A549 (cell line): ENCODE results near the gene SERINC5.
A peak's percentile ranks its signal among the peaks of the same experiment; 100 is the strongest.

Source experiments
- CBX2 ChIP-seq: fragments of 200-600 bp; sonication (generic); IDR thresholded peaks from 2 replicates; pipeline ENCODE4 v1.6.1; 2016; ENCODE audit warnings: low read depth, mild to moderate bottlenecking, borderline replicate concordance
- HOXB5 ChIP-seq: fragments of 250-450 bp; sonication (Bioruptor Pico); IDR thresholded peaks from 2 replicates; pipeline ENCODE4 v1.5.0; 2020; ENCODE audit warnings: mild to moderate bottlenecking, moderate library complexity
- RCOR1 ChIP-seq: fragments of 150-350 bp; IDR thresholded peaks from 2 replicates; pipeline ENCODE4 v1.6.1; 2014; ENCODE audit warnings: antibody characterized with exemption, low read length, low read depth
- REST ChIP-seq: fragments of 200-600 bp; sonication (generic); IDR thresholded peaks from 2 replicates; pipeline ENCODE4 v1.6.1; 2016; ENCODE audit warnings: antibody characterized with exemption, mild to moderate bottlenecking, moderate library complexity
- TF ChIP-seq, protein P1 (sequence below): fragments of >200 bp; sonication (Bioruptor Twin); formaldehyde crosslinking; IDR thresholded peaks from 3 replicates; pipeline ENCODE4 v1.5.1; 2016

GRCh38 chr5:80082731-80083100, 173.1 kb downstream of the SERINC5 start:
- TF ChIP-seq REST (no peak), CBX2 (no peak), RCOR1 (no peak), HOXB5 (CRISPR knock-in tag) (no peak)
- TF ChIP-seq, protein P1, sequence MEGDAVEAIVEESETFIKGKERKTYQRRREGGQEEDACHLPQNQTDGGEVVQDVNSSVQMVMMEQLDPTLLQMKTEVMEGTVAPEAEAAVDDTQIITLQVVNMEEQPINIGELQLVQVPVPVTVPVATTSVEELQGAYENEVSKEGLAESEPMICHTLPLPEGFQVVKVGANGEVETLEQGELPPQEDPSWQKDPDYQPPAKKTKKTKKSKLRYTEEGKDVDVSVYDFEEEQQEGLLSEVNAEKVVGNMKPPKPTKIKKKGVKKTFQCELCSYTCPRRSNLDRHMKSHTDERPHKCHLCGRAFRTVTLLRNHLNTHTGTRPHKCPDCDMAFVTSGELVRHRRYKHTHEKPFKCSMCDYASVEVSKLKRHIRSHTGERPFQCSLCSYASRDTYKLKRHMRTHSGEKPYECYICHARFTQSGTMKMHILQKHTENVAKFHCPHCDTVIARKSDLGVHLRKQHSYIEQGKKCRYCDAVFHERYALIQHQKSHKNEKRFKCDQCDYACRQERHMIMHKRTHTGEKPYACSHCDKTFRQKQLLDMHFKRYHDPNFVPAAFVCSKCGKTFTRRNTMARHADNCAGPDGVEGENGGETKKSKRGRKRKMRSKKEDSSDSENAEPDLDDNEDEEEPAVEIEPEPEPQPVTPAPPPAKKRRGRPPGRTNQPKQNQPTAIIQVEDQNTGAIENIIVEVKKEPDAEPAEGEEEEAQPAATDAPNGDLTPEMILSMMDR: peak; percentile 94
